Measurements from ENCODE around the gene CBARP. TPM values are rescaled to one million over a fixed set of nuclear protein-coding genes. Genes with fewer than 3 reads are reported as not detected.

The CBARP gene
- total RNA-seq, 1 donor from 2014 or later, result 7.6 TPM

- no peaks in the 10 kb centered on the region for H3K9me3 Mint-ChIP-seq (ENCODE audit: low read depth)
- no peaks in the 10 kb centered on the region for H3K27me3 Mint-ChIP-seq (ENCODE audit: low read depth)
- no peak for DNase-seq (ENCODE audit: low spot score)
- H3K4me1 Mint-ChIP-seq (ENCODE audit: low read depth), result peaks cover 23% of the 10 kb centered on the region
- TF ChIP-seq CTCF (IDR thresholded peaks at IDR 0.05), result no peak
- peaks cover 2% of the 10 kb centered on the region for H3K36me3 Mint-ChIP-seq (ENCODE audit: low read depth)
- H3K4me3 Mint-ChIP-seq (ENCODE audit: unreplicated experiment), result peak overlapping the region; percentile 46
- H3K27ac Mint-ChIP-seq (ENCODE audit: unreplicated experiment), result no peak overlapping the region
Observed at GRCh38 chr19:1236576-1236975, 1.2 kb downstream of the CBARP start.

DNA sequence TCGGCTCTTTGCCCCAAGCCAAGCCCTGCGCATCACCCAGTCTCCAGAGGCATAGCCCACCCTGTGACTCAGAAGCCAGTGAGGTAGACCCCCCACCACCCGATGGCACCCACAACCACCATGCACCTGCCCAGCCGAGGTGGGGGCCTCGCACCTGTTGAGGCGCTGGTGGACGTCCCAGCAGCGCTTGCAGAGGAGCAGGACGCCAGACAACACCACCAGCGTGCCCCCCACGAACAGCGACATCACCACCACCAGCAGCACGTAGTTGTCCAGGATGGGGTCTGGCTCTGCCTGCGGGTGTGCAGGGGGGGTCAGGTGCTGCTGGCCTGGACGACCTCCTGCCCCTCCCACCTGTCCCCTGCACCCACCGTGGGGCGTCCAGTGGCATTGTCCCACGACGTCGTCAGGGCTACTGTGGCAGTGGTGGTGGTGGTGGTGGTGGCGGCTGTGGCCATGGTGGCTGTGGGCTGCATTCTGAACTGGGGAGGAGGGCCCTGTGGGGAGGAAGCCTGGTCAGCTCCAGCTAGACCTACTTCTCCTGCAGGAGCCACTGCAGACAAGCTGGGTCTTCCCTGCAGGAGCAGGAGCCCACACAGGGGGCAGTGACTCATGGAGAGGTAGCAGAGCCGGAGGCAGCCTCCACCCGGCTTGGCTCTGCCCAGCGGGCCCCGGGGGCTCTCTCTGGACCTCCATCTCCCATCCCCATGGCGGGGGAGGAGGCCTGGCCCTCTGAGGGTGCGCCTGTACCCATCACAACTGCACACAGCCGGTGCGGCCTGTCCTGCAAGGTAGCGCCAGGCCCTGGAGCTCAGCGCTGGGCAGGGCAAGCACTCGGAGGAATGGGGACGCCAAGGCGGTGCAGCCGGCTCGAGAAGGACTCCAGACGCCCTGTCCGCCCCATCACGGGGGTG lies 1.9 kb downstream of the CBARP start:
- Mint-ChIP-seq H3K4me1 (ENCODE audit: low read depth) (peaks cover 17% of the 10 kb centered on the region), H3K4me3 (ENCODE audit: unreplicated experiment) (peak overlapping the region; percentile 46), H3K36me3 (ENCODE audit: low read depth) (peaks cover 3% of the 10 kb centered on the region), H3K9me3 (ENCODE audit: low read depth) (no peaks in the 10 kb centered on the region), H3K27ac (ENCODE audit: unreplicated experiment) (no peak overlapping the region), H3K27me3 (ENCODE audit: low read depth) (no peaks in the 10 kb centered on the region)
- no peak for TF ChIP-seq CTCF (IDR thresholded peaks at IDR 0.05)
- no peak for DNase-seq (ENCODE audit: low spot score)

DNA sequence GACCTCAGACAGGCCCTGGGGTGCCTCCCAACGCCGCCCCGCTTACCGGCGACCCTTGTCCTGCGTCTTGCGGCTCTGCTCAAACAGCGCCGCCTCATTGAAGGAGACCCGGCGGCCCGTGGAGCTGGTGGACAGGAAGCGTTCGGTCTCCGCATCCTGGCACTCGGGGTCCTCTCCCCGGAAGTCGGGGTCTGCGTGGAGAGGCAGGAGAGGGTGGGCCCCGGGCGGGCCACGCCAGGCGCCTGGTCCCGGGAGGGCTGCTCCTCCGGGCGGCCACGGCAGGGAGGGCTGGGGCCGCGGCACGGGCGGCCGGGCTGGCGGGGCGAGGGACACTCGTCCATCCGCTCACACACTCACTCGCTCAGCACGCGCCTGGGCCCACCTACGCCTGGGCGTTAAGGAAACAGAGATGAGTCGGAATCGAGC lies 2.8 kb downstream of the CBARP start:
- Mint-ChIP-seq H3K4me1 (ENCODE audit: low read depth) (peaks cover 15% of the 10 kb centered on the region), H3K4me3 (ENCODE audit: unreplicated experiment) (no peak overlapping the region), H3K9me3 (ENCODE audit: low read depth) (no peaks in the 10 kb centered on the region), H3K27ac (ENCODE audit: unreplicated experiment) (no peak overlapping the region), H3K27me3 (ENCODE audit: low read depth) (no peaks in the 10 kb centered on the region), H3K36me3 (ENCODE audit: low read depth) (peaks cover 3% of the 10 kb centered on the region)
- no peak for TF ChIP-seq CTCF (IDR thresholded peaks at IDR 0.05)
- no peak for DNase-seq (ENCODE audit: low spot score)

DNA sequence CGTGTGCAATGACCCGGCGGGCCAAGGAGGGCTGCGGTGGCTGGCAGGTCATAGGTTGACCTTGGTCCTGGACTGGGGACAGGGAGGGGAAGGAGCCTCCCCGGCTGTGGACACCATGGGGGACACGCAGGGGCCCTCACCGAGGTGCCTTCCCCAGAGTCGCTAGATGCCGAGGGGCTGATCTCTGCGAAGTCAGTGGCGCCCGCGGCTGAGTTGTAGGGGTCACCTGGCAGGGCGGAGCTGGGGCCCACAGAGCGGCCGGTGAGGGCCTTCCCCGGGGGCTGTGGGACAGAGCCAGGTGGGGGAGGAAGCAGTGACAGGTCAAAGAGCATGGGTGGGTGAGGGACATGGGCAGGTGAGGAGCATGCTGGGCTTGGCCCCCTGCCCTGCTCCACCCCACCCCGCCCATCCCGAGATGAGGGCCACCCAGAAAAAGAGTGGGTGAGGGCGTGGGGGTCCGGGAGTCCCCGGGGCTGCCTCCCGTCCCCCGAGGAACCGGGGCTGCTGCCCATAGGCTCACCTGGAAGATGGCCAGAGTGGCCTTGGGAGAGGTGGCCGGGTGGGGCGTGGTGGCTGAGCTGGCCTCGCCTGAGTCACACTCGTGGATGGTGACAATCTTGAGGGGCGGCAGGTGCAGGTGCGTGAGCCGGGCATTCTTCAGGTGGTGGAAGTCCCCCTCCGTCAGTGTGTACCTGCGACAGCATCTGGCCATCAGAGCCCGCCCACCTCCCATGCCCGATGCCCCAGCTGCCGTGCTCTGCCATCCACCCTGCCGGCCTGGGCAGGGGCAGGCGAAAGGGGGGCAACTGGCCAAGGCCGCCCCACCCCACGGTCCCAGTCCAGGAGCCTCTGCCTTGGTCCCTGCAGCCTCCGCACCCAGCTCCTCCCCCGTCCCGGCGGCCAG lies 3.5 kb downstream of the CBARP start:
- H3K36me3 Mint-ChIP-seq (ENCODE audit: low read depth), result peaks cover 3% of the 10 kb centered on the region
- H3K4me1 Mint-ChIP-seq (ENCODE audit: low read depth), result peaks cover 15% of the 10 kb centered on the region
- H3K27me3 Mint-ChIP-seq (ENCODE audit: low read depth), result no peaks in the 10 kb centered on the region
- no peak for TF ChIP-seq CTCF (IDR thresholded peaks at IDR 0.05)
- H3K9me3 Mint-ChIP-seq (ENCODE audit: low read depth), result no peaks in the 10 kb centered on the region
- DNase-seq (ENCODE audit: low spot score), result no peak
- no peak overlapping the region for H3K27ac Mint-ChIP-seq (ENCODE audit: unreplicated experiment)
- H3K4me3 Mint-ChIP-seq (ENCODE audit: unreplicated experiment), result no peak overlapping the region

DNA sequence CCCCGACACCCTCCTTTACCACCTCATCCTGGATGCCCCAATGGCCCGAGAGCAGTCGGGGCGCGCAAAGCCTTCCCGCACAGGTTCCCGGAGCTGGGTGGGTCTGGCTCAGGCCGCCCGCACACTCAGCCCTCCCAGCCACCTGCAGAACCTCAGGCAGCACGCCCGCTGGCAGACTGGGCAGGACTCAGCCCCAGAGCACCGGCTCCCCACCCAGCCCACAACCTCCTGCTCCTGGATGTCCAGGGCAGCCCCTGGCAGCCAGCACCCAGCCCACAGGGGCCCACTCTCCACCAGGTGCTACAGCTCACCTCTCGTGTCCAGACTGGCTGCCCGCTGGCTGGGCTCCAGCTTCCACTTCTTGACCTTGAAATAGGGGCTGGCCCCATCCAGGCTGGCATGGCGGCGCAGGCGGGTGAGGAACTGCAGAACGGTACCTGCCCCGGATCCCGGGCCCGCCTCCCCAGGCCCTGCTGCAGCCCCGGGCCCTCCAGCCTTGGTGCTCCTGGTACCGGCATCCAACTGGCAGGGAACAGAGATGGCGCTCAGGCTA lies 4.6 kb downstream of the CBARP start:
- Mint-ChIP-seq H3K27ac (ENCODE audit: unreplicated experiment) (no peak overlapping the region), H3K4me1 (ENCODE audit: low read depth) (peaks cover 8% of the 10 kb centered on the region), H3K27me3 (ENCODE audit: low read depth) (no peaks in the 10 kb centered on the region), H3K36me3 (ENCODE audit: low read depth) (peaks cover 3% of the 10 kb centered on the region), H3K9me3 (ENCODE audit: low read depth) (no peaks in the 10 kb centered on the region), H3K4me3 (ENCODE audit: unreplicated experiment) (no peak overlapping the region)
- no peak for DNase-seq (ENCODE audit: low spot score)
- no peak for TF ChIP-seq CTCF (IDR thresholded peaks at IDR 0.05)
